ENCODE data around the gene APOC3.
"Not testable (repeated sequence)": the region's sequence is repeated elsewhere in the genome, so short reads cannot be mapped to it uniquely, and the experiment has no call there.

Gene APOC3

DNA sequence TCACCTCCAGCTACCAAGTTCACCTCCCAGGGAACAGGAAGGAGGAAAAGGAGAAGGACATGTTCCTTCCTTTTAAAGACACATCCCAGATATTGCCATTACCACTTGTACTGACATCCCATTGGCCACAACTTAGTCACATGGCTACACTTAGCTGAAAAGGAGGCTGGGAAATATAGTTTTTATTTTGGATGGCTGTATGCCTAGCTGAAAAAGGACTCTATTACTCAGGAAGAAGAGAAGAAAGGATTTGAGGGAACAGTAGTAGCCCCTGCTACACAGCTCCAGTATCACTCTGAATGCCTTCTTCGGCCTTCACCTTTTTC lies 36.0 kb upstream of the APOC3 start:
- TF ChIP-seq CTCF (IDR thresholded peaks at IDR 0.05; ENCODE audit: low read depth, low read length) = no peak
- DNase-seq (ENCODE audit: extremely low read depth, low read depth) = no peak

GRCh38 chr11:116794851-116795250 lies 34.9 kb upstream of the APOC3 start:
- DNase-seq (ENCODE audit: extremely low read depth, low read depth) = no peak
- TF ChIP-seq CTCF (IDR thresholded peaks at IDR 0.05; ENCODE audit: low read depth, low read length) = no peak

- TF ChIP-seq CTCF (IDR thresholded peaks at IDR 0.05; ENCODE audit: low read depth, low read length) = no peak
- no peak for DNase-seq (ENCODE audit: extremely low read depth, low read depth)
Observed at GRCh38 chr11:116796548-116796947, 33.2 kb upstream of the APOC3 start.

DNA sequence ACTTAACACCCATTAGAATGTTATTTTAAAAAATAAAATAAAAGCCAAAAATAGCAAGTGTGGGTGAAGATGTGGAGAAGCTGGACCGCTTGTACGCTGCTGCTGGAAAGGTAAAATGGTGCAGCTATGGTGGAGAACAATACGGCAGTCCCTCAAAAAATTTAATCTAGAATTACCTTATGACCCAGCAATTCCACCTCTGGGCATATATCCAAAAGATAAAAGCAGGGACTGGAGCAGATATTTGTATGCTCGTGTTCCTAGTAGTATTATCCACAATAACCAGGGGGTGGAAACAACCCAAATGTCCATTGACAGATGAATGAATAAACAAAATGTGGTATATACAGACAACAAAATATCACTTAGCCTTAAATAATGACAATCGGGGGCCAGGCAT lies 31.9 kb upstream of the APOC3 start:
- TF ChIP-seq CTCF (IDR thresholded peaks at IDR 0.05; ENCODE audit: low read depth, low read length) = no peak
- DNase-seq (ENCODE audit: extremely low read depth, low read depth) = no peak

DNA sequence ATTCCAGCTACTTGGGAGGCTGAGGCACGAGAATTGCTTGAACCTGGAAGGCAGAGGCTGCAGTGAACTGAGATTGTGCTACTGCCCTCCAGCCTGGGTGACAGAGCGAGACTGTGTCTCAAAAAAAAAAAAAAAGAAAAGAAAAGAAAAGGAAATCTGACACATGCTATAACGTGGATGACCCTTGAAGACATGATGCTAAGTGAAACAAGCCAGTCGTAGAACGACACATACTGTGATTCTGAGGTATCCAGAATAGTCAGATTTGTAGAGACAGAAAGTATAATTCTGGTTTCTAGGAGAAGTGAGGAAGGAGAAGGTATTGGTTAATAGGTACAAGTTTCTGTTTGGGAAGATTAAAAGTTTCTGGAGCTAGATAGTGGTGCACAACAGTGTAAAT lies 31.3 kb upstream of the APOC3 start:
- DNase-seq (ENCODE audit: extremely low read depth, low read depth) = no peak
- TF ChIP-seq CTCF (IDR thresholded peaks at IDR 0.05; ENCODE audit: low read depth, low read length) = no peak

GRCh38 chr11:116800610-116801009 lies 29.1 kb upstream of the APOC3 start:
- DNase-seq (ENCODE audit: extremely low read depth, low read depth) = no peak
- TF ChIP-seq CTCF (IDR thresholded peaks at IDR 0.05; ENCODE audit: low read depth, low read length) = no peak

DNA sequence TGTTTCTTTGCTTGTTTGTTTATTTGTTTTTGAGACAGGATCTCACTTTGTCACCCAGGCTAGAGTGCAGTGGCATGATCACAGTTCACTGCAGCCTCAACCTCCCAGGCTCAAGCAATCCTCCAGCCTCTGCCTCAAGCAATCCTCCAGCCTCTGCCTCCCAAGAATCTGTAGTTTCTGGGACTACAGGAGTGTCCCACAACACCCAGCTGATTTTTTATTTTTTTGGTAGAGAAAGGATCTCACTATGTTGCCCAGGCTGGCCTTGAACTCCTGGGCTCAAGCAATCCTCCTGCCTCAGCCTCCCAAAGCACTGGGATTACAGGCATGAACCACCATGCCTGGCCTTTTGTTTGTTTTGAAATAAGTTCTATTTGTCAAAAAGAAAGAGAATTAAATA lies 28.0 kb upstream of the APOC3 start:
- DNase-seq (ENCODE audit: extremely low read depth, low read depth) = not testable (repeated sequence)

DNA sequence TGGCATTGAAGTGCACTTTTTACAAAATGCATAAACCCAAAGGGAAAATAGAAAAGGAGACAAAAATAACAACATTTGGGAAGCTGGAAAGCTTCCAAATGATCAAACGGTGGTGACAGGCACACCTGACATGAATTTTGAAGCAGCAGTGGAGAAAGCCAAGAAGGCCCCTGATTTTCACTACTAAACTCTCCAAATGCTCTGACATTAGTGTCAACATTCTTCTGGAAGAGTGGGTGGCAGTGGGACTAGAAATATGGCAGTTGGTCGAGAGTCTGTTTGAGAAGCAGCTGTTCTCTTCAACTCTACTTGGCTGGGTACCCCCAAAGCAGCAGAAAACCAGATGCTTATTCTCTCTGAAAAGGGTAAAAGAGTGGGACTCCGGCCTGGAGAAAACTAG lies 25.7 kb upstream of the APOC3 start:
- no peak for DNase-seq (ENCODE audit: extremely low read depth, low read depth)
- TF ChIP-seq CTCF (IDR thresholded peaks at IDR 0.05; ENCODE audit: low read depth, low read length) = no peak

Data from AG09319 (cell line).